ENCODE results near the gene FHOD3.

DNA sequence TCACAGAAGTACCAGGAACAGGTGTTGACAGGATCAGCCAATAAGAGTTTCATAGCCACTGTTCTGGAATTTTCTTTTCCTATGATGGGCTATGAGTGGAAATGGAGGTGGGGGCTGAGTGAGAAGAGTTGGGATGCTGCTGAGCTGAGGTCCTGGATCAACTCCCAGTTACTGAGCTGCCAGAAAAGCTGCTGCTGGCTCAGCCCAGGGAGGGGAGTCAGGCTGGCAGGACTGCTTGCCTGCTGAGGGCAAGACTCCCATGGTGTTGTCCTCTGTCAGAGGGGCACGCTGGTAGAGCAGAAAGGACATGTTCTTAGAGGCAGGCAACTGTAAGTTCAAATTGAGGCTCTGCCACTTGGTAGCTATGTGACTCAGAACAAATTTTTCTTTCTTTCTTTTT, 519.5 kb downstream of the FHOD3 start:
- TF ChIP-seq GATA2 (IDR thresholded peaks at IDR 0.05; ENCODE audit: low read depth, low read length) = no peak
- TF ChIP-seq GATA3 (IDR thresholded peaks at IDR 0.05; ENCODE audit: low read depth, low read length) = no peak

All from SH-SY5Y (cell line).